GM21737 (cell line): ENCODE measurements around the gene GMPPB.
"Not testable (repeated sequence)": the region's sequence is repeated elsewhere in the genome, so short reads cannot be mapped to it uniquely, and the experiment has no call there.

Source experiments
- ATAC-seq: cut with Tn5 transposase; IDR thresholded peaks from one replicate; pipeline ENCODE4 v1.9.1; 2021; ENCODE audit warnings: mild to moderate bottlenecking, moderate library complexity; ENCODE audit not compliant: unreplicated experiment

GMPPB gene

DNA sequence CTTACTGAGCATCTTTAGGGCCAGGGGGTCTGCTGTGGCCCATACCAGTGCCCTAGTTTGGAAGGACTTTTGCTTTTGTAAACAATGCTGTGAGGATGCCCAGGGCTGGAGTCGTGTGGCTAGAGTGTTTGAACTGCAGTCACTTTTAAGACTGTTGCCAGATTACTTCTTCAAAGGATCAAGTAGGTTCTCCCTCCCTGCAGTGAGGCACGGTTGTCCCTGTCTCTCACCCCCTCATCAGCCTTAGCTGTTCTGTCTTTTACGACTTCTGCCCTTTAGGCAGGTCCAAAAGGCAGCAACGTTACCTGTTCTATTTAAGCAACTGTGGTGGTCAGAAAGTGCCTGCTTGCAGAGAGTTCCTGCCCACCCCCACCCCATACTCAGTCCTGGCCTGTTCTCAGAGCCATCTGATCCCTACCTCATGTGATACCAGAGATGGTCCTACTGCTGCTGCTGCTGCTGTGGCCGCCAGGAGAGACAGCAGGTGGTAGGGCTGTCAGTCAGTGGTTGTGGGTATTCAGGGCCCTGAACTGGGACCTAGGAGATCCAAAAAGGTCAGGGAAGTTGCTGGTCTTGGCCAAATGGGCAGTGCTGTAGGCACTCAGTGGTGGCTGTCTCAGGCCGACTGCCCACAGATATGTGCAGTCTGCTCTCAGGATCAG, 29.2 kb downstream of the GMPPB start:
- ATAC-seq: not testable (repeated sequence)

- ATAC-seq: not testable (repeated sequence)
Measured at GRCh38 chr3:49691481-49691880, 32.3 kb downstream of the GMPPB start.

- ATAC-seq: not testable (repeated sequence)
Measured at GRCh38 chr3:49690856-49691255, 32.9 kb downstream of the GMPPB start.

DNA sequence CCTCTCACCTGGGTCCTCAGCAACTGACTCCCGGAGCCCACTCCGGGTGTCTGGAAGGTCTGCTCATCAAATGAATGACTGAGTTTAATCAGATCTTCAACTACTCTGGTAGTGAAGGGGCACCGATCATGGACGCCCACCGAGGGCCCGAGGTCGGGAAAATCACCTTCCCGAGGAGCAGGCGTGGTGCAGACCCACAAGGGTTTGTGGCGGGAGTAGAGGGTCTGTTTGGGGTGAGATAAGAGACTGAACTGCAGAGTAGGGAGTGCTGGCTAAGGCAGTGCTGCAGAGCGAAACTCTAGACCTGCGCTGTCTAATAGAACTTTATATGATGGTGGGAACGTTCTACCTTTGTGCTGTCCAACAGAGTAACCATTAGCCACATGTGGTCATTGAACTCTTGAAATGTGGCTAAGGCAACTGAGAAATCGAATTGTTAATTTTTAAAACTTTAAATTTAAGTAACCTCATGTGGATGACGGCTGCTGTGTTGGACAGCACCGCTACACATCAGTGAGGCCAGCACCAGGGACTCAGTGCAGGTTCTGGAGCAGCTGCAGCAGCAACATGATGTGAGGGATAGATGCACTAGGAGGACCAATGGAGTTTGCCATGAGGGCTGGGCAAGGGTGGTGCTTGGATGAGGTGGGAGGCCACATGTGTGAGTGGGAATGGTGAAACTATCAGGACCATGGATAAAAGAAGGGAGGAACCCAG, 33.7 kb downstream of the GMPPB start:
- not testable (repeated sequence) for ATAC-seq

DNA sequence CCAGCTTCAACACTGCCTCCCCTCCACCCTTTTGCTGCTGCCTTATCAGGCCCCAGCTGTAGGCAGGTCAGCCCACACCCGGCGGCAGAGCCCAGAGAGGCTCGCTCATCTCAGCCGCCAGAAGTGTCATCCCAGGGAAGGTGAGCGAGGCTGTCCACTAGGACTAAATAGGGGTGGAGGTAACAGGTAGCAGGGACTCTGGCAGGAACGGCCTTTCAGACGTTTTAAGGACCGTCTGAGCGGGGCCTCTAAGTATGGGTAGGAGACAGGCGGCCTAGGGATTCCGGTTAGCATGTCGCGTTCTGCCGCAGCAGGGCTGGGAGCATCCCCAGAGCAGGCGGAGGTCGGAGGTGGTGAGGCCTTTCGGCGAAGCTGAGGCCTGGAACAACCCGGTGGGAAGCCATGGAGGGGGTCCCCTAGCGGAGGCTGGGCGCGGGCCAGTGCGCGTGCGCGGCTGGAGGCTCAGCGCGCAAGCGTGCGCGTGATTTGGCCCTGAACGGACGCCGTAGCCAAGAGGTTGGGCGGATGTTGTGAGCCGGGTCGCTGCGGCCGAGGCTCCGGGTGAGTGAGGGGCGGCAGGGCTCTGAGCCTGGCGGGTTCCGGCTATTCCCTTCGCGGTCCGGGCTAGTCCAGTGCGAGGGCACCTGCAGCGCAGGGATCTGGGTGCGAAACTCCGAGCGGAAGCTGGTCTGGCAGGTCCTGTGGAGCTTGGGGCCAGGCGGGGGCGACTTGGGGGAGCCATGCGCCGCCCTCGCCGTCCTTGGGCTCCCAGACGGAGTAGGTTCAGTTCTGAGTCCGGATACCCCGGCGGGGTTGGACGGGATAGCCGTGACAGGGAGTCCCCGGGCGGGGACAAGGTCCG, 34.5 kb downstream of the GMPPB start, which contains the start of the genes MST1 and RNF123:
MST1 (minus strand) TSS at position 429 of the 862 bp plus-strand sequence. CDS start 783 bp downstream, outside the sequence.
RNF123 (plus strand) TSS at position 512 of the 862 bp plus-strand sequence. CDS start 1,609 bp downstream, outside the sequence.
- ATAC-seq: peak; percentile 41

GRCh38 chr3:49688338-49689045, 35.3 kb downstream of the GMPPB start:
- peak; percentile 3 for ATAC-seq

DNA sequence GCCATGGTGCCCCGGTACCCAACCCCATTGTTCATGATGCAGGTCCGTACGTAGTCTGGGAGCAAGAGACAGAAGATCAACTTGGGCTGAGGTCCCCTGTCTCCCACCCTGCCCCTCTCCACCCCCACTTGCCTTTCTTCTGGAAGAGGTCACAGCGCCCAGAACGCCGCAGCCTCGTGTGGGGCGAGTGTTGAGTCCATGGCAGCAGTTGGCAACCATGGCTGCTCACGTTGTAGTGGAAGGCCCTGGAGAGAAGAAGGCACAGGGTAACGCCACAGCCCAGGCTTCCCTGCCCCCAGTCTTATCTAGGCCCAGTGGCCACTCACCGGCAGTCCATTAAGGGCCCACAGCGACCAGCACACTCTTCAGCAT, 36.3 kb downstream of the GMPPB start:
- not testable (repeated sequence) for ATAC-seq

DNA sequence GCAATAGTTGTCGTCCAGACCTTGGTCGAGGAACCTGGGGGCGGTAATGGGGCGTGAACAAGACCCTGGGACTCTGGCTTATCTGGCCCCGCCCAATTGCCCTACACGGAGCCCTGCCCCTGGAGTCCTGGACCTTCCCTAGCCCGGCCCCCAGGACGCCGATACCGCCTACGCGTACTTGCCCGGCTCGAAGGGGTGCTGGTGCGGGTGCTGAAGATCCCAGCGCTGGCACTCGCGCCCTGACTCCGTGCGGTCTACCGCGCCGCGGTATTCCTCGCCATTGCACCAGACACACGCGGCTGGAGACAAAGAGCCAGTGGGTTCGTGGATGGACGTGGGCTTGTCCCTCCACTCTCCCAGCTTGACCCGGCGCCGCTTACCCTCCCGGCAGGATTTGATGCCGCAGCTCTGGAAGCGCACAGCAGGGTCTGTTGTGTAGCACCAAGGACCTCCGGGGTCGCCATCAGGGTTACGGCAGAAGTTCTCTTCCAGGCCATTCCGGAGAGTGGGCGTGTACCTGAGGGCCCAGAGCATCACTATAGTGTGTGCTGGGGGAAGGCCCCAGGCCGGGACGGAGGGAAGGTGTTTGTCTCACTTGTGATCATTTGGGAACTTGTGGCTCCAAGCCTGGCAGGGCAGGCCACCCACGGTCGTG, 36.9 kb downstream of the GMPPB start:
- ATAC-seq: not testable (repeated sequence)

- not testable (repeated sequence) for ATAC-seq
Measured at GRCh38 chr3:49686346-49686745, 37.4 kb downstream of the GMPPB start.

DNA sequence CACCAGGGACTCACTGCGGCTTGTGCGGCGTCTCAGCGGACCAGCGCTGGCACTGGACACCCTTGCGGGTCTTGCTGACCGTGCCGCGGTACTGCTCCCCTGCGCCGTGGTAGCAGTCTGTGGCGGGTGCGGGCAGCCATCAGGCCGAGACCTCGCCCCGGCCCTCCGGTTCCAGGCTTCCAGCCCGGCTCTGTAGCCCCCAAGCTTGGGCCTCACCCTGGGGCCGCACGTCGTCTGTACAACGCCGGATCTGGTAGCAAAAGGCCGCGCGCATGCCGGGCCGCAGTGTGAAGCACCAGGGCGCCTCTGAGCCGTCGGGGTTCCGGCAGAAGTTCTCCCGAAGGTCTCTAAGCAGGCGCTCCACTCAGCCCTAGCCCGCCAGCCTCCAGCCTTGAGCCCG, 37.9 kb downstream of the GMPPB start:
- ATAC-seq: not testable (repeated sequence)

DNA sequence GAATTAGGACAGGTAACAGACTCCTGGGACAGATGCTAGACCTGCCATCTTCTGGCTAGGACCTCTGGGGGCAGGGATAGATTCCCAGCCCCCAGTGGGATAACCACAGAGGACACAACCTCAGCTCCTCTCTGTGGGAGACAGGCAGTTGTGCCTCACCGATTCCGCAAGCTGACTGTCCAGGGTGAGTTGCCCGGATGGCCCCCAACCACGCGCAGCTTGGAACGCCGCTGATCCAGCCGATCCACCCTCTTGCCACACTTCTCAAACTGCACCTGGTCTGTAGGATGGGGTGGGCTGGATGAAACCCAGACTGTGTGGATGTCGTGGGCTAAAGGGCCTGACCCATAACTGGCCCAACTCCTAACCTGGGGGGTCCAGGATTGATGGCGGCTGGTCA, 38.6 kb downstream of the GMPPB start:
- not testable (repeated sequence) for ATAC-seq

DNA sequence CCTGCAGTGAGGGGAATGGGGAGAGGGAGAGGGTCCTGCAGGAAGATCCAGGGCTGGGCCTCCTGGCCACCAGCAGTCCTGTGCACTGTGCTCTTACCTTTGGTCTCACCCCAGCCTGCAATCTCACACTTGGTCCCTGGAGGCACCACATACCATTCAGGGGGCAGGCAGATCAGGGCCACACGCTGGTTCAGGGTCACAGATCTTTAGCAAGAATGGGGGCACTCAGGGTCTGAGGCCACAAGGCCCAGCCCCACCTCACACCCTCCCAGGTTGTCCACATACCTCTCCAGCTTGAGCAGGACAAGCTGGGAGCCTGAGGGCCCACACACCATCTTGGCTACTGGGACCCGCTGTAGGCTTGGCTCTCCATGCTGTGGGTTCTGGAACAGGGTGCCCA, 39.3 kb downstream of the GMPPB start:
- not testable (repeated sequence) for ATAC-seq

DNA sequence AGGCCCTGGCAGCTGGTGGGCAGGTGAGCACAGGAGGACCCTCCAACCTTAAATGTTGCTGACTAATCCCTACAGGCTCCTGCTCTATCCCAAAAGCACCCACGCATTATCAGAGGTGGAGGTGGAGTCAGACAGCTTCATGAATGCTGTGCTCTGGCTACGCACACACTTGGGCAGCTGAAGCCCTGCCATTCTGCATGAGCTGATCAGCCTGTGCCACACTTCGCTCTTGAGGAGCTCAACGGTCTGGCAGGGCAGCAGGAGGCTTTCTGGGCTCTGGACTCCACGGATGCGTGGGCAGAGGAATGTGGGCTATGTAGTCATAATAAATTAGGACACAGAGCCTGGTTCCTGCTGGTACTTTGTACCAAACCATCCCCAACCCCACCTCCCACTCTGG, 40.6 kb downstream of the GMPPB start:
- no peak for ATAC-seq

- no peak for ATAC-seq
Measured at GRCh38 chr3:49681543-49681942, 42.2 kb downstream of the GMPPB start.

GRCh38 chr3:49681232-49681522, 42.6 kb downstream of the GMPPB start:
- no peak for ATAC-seq

GRCh38 chr3:49680493-49681231, 43.1 kb downstream of the GMPPB start:
- no peak for ATAC-seq

DNA sequence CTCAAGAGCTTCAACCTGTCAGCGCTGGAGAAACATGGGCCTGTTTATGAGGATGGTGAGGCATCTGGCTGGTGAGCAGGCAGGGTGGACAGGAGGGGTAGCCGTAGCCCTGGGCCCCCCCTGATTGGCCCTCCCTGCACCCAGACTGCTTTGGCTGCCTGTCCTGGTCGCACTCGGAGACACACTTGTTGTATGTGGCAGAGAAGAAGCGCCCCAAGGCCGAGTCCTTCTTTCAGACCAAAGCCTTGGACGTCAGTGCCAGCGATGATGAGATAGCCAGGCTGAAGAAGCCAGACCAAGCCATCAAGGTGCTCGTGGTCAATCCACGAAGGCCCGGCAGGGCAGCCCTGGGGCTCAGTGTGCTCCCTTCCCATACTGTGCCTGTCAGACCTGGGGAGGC, 47.8 kb downstream of the GMPPB start:
- ATAC-seq: no peak

- ATAC-seq: peak; percentile 16
Measured at GRCh38 chr3:49674497-49674983, 49.2 kb downstream of the GMPPB start.

DNA sequence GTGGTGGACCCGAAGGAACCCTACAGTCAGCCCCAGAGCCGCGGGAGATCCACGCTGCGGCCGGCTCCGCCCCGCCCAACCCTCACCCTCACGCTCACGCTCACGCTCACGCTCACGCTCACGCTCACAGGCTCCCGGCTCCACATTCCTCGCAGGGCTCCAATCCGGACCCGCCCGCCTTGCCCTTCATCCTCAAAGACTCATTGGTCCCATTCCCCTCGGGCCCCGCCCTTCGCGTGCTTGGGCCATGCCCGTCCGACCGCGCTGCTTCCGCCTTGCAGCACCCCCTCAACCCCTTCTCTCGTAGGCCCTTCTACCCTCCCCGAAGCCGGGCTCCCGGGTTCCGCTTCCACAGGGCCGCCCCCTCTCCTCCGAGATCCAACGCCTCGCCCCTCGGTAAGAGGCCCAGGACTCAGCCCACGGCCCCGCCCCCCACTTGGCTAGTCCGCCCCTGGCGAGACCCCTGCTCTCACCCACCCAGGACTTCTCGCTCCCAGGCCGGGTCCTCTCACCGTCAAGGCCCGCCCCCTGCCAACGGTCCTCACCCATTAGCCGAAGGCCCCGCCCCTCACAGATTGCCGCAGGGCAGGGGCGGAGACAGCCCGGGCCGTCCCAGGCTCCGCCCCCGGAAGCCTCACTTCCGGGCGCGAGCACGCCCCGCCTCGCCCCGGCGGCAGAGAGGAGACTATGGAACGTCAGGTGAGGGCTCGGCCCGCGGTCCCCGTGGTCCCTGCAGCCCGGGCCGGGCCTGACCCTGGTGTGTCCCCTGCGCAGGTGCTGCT, 49.8 kb downstream of the GMPPB start, which contains the start of gene APEH:
APEH (plus strand) TSS at position 637 of the 782 bp plus-strand sequence; CDS start at position 688, 51 bp downstream.
- ATAC-seq: peak; percentile 75
